Smooth muscle cell (in vitro differentiated cells): ENCODE results near the gene RAB8B. TPM values are rescaled to one million over a fixed set of nuclear protein-coding genes. Genes with fewer than 3 reads are reported as not detected.

Experiments
- DNase-seq: peaks from one replicate; lab custom pipeline; 2025; ENCODE audit not compliant: unreplicated experiment; lab: John Stamatoyannopoulos, UW
- H2AFZ ChIP-seq: fragments of 200-600 bp; sonication (generic); 2 replicates; pipeline ENCODE4 v1.6.0; 2016; ENCODE audit warnings: antibody characterized with exemption, low read depth, mild to moderate bottlenecking
- H3F3A ChIP-seq: fragments of 200-600 bp; sonication (generic); 2 replicates; pipeline ENCODE4 v1.6.0; 2017; ENCODE audit warnings: antibody characterized with exemption, low read depth
- H3K27ac ChIP-seq: fragments of 200-600 bp; sonication (generic); 2 replicates; pipeline ENCODE4 v1.5.1; 2016; ENCODE audit warnings: low read depth, mild to moderate bottlenecking
- H3K27me3 ChIP-seq: fragments of 200-600 bp; sonication (generic); 2 replicates; pipeline ENCODE4 v1.6.1; 2016; ENCODE audit warnings: low read depth, mild to moderate bottlenecking
- H3K36me3 ChIP-seq: fragments of 200-600 bp; sonication (generic); 2 replicates; pipeline ENCODE4 v1.5.1; 2016; ENCODE audit warnings: low read depth
- H3K4me1 ChIP-seq: fragments of 200-600 bp; sonication (generic); 2 replicates; pipeline ENCODE4 v1.5.1; 2016; ENCODE audit warnings: low read depth
- H3K4me2 ChIP-seq: fragments of 200-600 bp; sonication (generic); 2 replicates; pipeline ENCODE4 v1.6.0; 2016; ENCODE audit warnings: mild to moderate bottlenecking
- H3K4me3 ChIP-seq: fragments of 200-600 bp; sonication (generic); 2 replicates; pipeline ENCODE4 v1.5.1; 2016; ENCODE audit warnings: mild to moderate bottlenecking
- H3K79me2 ChIP-seq: fragments of 200-600 bp; sonication (generic); 2 replicates; pipeline ENCODE4 v1.6.0; 2016; ENCODE audit warnings: low read depth, mild to moderate bottlenecking
- H3K9ac ChIP-seq: fragments of 200-600 bp; sonication (generic); 2 replicates; pipeline ENCODE4 v1.6.0; 2016; ENCODE audit warnings: low read depth
- H3K9me3 ChIP-seq: fragments of 200-600 bp; sonication (generic); replicated peaks from 2 replicates; pipeline ENCODE4 v1.5.1; 2016; ENCODE audit warnings: low read depth
- H4K20me1 ChIP-seq: fragments of 200-600 bp; sonication (generic); 2 replicates; pipeline ENCODE4 v1.6.0; 2016; ENCODE audit warnings: low read depth
- CTCF ChIP-seq: fragments of 200-600 bp; sonication (generic); IDR thresholded peaks from 2 replicates; pipeline ENCODE4 v1.5.1; 2017; ENCODE audit warnings: borderline replicate concordance, mild to moderate bottlenecking, antibody characterized with exemption; ENCODE audit not compliant: insufficient read depth, poor library complexity, severe bottlenecking
- WGBS: methylation state at CpG from one replicate; pipeline ENCODE4 v1.1.7; 2016; ENCODE audit warnings: low lambda C conversion rate; 5-methylcytosine and 5-hydroxymethylcytosine counted together
- polyA plus RNA-seq: library from polyadenylated mRNA; unstranded; fragments of >200 nt; fragmentation: Nextera tagmentation; extraction: Ambion mirVana; gene quantifications from 2 replicates; pipeline ENCODE4 v1.2.1, GENCODE V29; 2016
- total RNA-seq: library from RNA; depleted of rRNA; stranded (reverse); fragments of >200 nt; gene quantifications from 2 replicates; pipeline ENCODE4 v1.2.3, GENCODE V29; 2014

RAB8B gene
- total and polyA plus RNA-seq, 2 experiments from 2014 or later: 11.5 to 34.7 TPM

GRCh38 chr15:63219196-63219710 lies 29.8 kb downstream of the RAB8B start:
- no peaks in the 10 kb centered on the region for H3K4me1 ChIP-seq
- WGBS: 90% methylated on average over 3 of the region's 3 CpGs
- DNase-seq: no peak
- TF ChIP-seq CTCF: no peak
- no peak overlapping the region for H3K27ac ChIP-seq
- H3K4me3 ChIP-seq: no peak overlapping the region
- H3K9ac ChIP-seq: no peak overlapping the region
- no peak overlapping the region for H3K4me2 ChIP-seq
- no peaks in the 10 kb centered on the region for H3K36me3 ChIP-seq
- H3K79me2 ChIP-seq: peaks cover 3% of the 10 kb centered on the region
- peaks cover 3% of the 10 kb centered on the region for H3F3A ChIP-seq
- no peak overlapping the region for H2AFZ ChIP-seq
- no peaks in the 10 kb centered on the region for H3K27me3 ChIP-seq
- H4K20me1 ChIP-seq: peaks cover 11% of the 10 kb centered on the region
- H3K9me3 ChIP-seq: no peaks in the 10 kb centered on the region

- no peak for TF ChIP-seq CTCF
- no peaks in the 10 kb centered on the region for H3K79me2 ChIP-seq
- H3K27ac ChIP-seq: no peak overlapping the region
- H3K9ac ChIP-seq: no peak overlapping the region
- H3K9me3 ChIP-seq: no peaks in the 10 kb centered on the region
- no peaks in the 10 kb centered on the region for H3K36me3 ChIP-seq
- no peak overlapping the region for H2AFZ ChIP-seq
- H3K4me3 ChIP-seq: no peak overlapping the region
- peaks cover 3% of the 10 kb centered on the region for H3F3A ChIP-seq
- H3K4me1 ChIP-seq: no peaks in the 10 kb centered on the region
- peaks cover 14% of the 10 kb centered on the region for H4K20me1 ChIP-seq
- DNase-seq: no peak
- WGBS: 96% methylated on average over 3 of the region's 3 CpGs
- no peak overlapping the region for H3K4me2 ChIP-seq
- H3K27me3 ChIP-seq: no peaks in the 10 kb centered on the region
Measured at GRCh38 chr15:63221346-63221745, 31.9 kb downstream of the RAB8B start.

- H3K9ac ChIP-seq: no peak overlapping the region
- 71% methylated on average over 6 of the region's 6 CpGs for WGBS
- no peaks in the 10 kb centered on the region for H3K79me2 ChIP-seq
Measured at GRCh38 chr15:63223463-63223862, 34.1 kb downstream of the RAB8B start.

More at GRCh38 chr15:63223463-63223862, 34.1 kb downstream of the RAB8B start:
- Histone ChIP-seq H4K20me1 (peaks cover 14% of the 10 kb centered on the region), H3K27ac (no peak overlapping the region), H3K9me3 (no peaks in the 10 kb centered on the region), H3K36me3 (no peaks in the 10 kb centered on the region), H3K27me3 (no peaks in the 10 kb centered on the region), H3K4me1 (peaks cover 4% of the 10 kb centered on the region), H3K4me3 (no peak overlapping the region), H3F3A (no peaks in the 10 kb centered on the region), H2AFZ (no peak overlapping the region), H3K4me2 (no peak overlapping the region)
- no peak for DNase-seq
- TF ChIP-seq CTCF: no peak
